ENCODE data around the gene N4BP2. TPM values are rescaled to one million over a fixed set of nuclear protein-coding genes. Genes with fewer than 3 reads are reported as not detected.
"Not testable (repeated sequence)": the region's sequence is repeated elsewhere in the genome, so short reads cannot be mapped to it uniquely, and the experiment has no call there.

Gene N4BP2
- total and polyA plus RNA-seq, 7 experiments from 2014 or later, result 12.9 to 37.2 (median 19.4) TPM

DNA sequence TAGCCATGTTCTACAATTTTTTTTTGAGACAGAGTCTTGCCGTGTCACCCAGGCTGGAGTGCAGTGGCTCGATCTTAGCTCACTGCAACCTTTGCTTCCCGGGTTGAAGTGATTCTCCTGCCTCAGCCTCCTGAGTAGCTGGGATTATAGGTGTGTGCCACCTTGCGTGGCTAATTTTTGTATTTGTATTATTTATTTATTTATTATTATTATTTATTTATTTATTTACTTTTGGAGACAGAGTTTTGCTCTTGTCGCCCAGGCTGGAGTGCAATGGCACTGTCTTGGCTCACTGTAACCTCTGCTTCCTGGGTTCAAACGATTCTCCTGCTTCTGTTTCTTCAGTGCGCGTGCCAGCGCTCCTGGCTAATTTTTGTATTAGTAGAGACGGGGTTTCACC is 36.8 kb downstream of the N4BP2 start:
- H3K27me3 ChIP-seq (ENCODE audit: control insufficient read depth in 2 of 2, insufficient read depth in 2 of 2, low read length in 2 of 2); POLR2A ChIA-PET; H3K27ac ChIP-seq (ENCODE audit: low read depth, low read length); H3K4me3 ChIP-seq (ENCODE audit: low read length); H3K9me3 Mint-ChIP-seq; H3K4me1 ChIP-seq (ENCODE audit: control insufficient read depth in 2 of 2, insufficient read depth in 2 of 2, low read length in 2 of 2); H3K27me3 Mint-ChIP-seq; ATAC-seq; H3K27ac Mint-ChIP-seq; H3K36me3 ChIP-seq (ENCODE audit: control insufficient read depth in 2 of 3, insufficient read depth in 3 of 3, low read length in 3 of 3); intact Hi-C loops (cut with micrococcal nuclease); H3K4me3 Mint-ChIP-seq; DNase-seq; CTCF ChIA-PET; H3K9me3 ChIP-seq (ENCODE audit: control insufficient read depth in 2 of 3, low read length in 3 of 3): not testable (repeated sequence)
- Mint-ChIP-seq H3K4me1 (peaks cover 0 to 20% (median 10%) of the 10 kb centered on the region in 7 donors), H3K36me3 (peaks cover 5 to 31% (median 13%) of the 10 kb centered on the region in 5 donors)

GRCh38 chr4:40099010-40099409 is 42.4 kb downstream of the N4BP2 start:
- POLR2A ChIA-PET, result no interaction called here
- no peaks in the 10 kb centered on the region for H3K4me1 ChIP-seq (ENCODE audit: control insufficient read depth in 2 of 2, insufficient read depth in 2 of 2, low read length in 2 of 2)
- no peak overlapping the region for H3K4me3 Mint-ChIP-seq
- no peak overlapping the region for H3K27ac ChIP-seq (ENCODE audit: low read depth, low read length)
- no peaks in the 10 kb centered on the region for H3K27me3 ChIP-seq (ENCODE audit: control insufficient read depth in 2 of 2, insufficient read depth in 2 of 2, low read length in 2 of 2)
- no peak for DNase-seq
- H3K27ac Mint-ChIP-seq, result no peak overlapping the region
- H3K27me3 Mint-ChIP-seq, result no peaks in the 10 kb centered on the region
- H3K4me1 Mint-ChIP-seq, result peaks cover 0 to 17% (median 8%) of the 10 kb centered on the region in 7 donors
- H3K36me3 ChIP-seq (ENCODE audit: control insufficient read depth in 2 of 3, insufficient read depth in 3 of 3, low read length in 3 of 3), result peaks cover 0 to 13% (median 3%) of the 10 kb centered on the region in 3 experiments
- H3K9me3 Mint-ChIP-seq, result peaks cover 0 to 3% (median 0%) of the 10 kb centered on the region in 11 donors
- no peaks in the 10 kb centered on the region for H3K9me3 ChIP-seq (ENCODE audit: control insufficient read depth in 2 of 3, low read length in 3 of 3)
- ATAC-seq, result no peak
- CTCF ChIA-PET, result no interaction called here
- peaks cover 14 to 25% (median 22%) of the 10 kb centered on the region in 5 donors for H3K36me3 Mint-ChIP-seq
- intact Hi-C loops (cut with micrococcal nuclease), result no loop called here
- no peak overlapping the region for H3K4me3 ChIP-seq (ENCODE audit: low read length)

- H3K4me3 Mint-ChIP-seq; H3K9me3 Mint-ChIP-seq; H3K4me3 ChIP-seq (ENCODE audit: low read length); H3K4me1 ChIP-seq (ENCODE audit: control insufficient read depth in 2 of 2, insufficient read depth in 2 of 2, low read length in 2 of 2); ATAC-seq; H3K27ac Mint-ChIP-seq; POLR2A ChIA-PET; DNase-seq; intact Hi-C loops (cut with micrococcal nuclease); H3K27me3 ChIP-seq (ENCODE audit: control insufficient read depth in 2 of 2, insufficient read depth in 2 of 2, low read length in 2 of 2); H3K27ac ChIP-seq (ENCODE audit: low read depth, low read length); CTCF ChIA-PET; H3K27me3 Mint-ChIP-seq; H3K9me3 ChIP-seq (ENCODE audit: control insufficient read depth in 2 of 3, low read length in 3 of 3): not testable (repeated sequence)
- Mint-ChIP-seq H3K36me3 (peaks cover 15 to 52% (median 26%) of the 10 kb centered on the region in 5 donors), H3K4me1 (peaks cover 0 to 16% (median 7%) of the 10 kb centered on the region in 7 donors)
- H3K36me3 ChIP-seq (ENCODE audit: control insufficient read depth in 2 of 3, insufficient read depth in 3 of 3, low read length in 3 of 3), result peaks cover 0 to 19% (median 3%) of the 10 kb centered on the region in 3 experiments
These were observed 50.5 kb downstream of the N4BP2 start for GRCh38 chr4:40107150-40107549.

DNA sequence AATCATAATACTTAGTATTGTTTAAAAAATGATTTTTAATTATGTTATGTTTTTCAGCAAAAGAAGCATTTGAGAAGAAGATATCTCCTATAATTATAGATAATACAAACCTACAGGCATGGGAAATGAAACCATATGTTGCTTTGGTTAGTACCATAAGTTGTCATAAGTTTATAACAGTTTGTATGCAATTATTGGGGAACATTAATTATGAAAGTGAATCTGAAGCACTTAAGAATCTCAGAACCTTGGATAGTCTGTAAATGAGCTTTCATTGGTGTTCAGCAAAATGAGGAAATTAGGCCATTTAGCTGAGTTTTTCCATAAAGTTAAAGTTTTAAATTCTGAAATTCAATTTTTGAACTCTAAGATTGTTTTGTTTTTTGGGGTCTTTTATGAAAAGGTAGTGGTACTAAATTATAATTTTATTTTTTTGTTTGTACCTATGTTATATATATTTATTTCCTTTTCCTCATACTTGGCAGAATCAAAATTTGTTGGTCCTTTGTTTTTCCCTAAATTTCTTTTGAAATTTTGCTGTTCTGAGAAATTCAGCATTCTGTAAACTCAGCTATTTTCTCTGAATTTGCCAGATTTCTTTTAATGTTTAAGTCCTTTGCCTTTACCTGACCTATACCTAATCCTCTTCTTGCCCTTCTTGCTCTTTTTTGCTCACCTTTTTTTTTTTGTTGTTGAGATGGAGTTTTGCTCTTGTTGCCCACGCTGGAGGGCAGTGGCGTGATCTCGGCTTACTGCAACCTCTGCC is 55.6 kb downstream of the N4BP2 start:
- no peak overlapping the region for H3K27ac ChIP-seq (ENCODE audit: low read depth, low read length)
- no peak for ATAC-seq

DNA sequence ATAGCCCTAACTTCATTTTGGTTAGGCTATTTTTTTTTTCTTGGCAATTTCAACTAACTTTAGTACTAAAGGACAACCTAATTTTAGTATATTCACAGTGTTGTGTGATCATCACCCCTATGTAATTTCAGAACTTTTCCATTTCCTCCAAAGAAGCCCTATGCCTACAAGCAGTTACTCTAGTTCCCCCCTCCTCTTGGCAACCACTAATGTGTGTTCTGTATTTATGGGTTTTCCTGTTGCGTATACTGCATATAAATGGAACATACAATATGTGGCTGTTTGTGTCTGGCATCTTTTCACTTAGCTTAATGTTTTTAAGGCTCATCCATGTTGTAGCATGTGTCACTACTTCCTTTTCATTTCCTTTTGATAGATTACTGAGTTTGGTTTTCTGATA is 57.6 kb downstream of the N4BP2 start:
- ChIA-PET CTCF (no interaction called here), POLR2A (no interaction called here)
- H3K4me1 Mint-ChIP-seq, result peaks cover 0 to 12% (median 7%) of the 10 kb centered on the region in 7 donors
- H3K27me3 ChIP-seq (ENCODE audit: control insufficient read depth in 2 of 2, insufficient read depth in 2 of 2, low read length in 2 of 2), result no peaks in the 10 kb centered on the region
- H3K27ac Mint-ChIP-seq, result peak overlapping the region in 1 of 9 donors; percentile 18
- no peak overlapping the region for H3K4me3 ChIP-seq (ENCODE audit: low read length)
- peaks cover 0 to 3% of the 10 kb centered on the region in 2 donors for H3K4me1 ChIP-seq (ENCODE audit: control insufficient read depth in 2 of 2, insufficient read depth in 2 of 2, low read length in 2 of 2)
- ATAC-seq (no peak), DNase-seq (no peak)
- intact Hi-C loops (cut with micrococcal nuclease), result no loop called here
- H3K36me3 ChIP-seq (ENCODE audit: control insufficient read depth in 2 of 3, insufficient read depth in 3 of 3, low read length in 3 of 3), result peaks cover 0 to 6% (median 0%) of the 10 kb centered on the region in 3 experiments
- no peaks in the 10 kb centered on the region for H3K9me3 Mint-ChIP-seq
- no peaks in the 10 kb centered on the region for H3K27me3 Mint-ChIP-seq
- no peaks in the 10 kb centered on the region for H3K9me3 ChIP-seq (ENCODE audit: control insufficient read depth in 2 of 3, low read length in 3 of 3)
- no peak overlapping the region for H3K4me3 Mint-ChIP-seq
- H3K36me3 Mint-ChIP-seq, result peaks cover 0 to 44% (median 20%) of the 10 kb centered on the region in 5 donors
- H3K27ac ChIP-seq (ENCODE audit: low read depth, low read length), result no peak overlapping the region

More for the DNA sequence above, 55.6 kb downstream of the N4BP2 start:
- Mint-ChIP-seq H3K4me3 (no peak overlapping the region), H3K27ac (peak overlapping the region in 3 of 9 donors; percentile 17 to 59 (median 26)), H3K27me3 (no peaks in the 10 kb centered on the region), H3K4me1 (peaks cover 0 to 4% (median 0%) of the 10 kb centered on the region in 7 donors), H3K36me3 (peaks cover 0 to 44% (median 23%) of the 10 kb centered on the region in 5 donors), H3K9me3 (no peaks in the 10 kb centered on the region)
- CTCF ChIA-PET, result interaction anchor here (0.5 kb wide), 1 partner anchor 8 kb away, joined by 4 read pairs; no protein-coding TSS in a partner anchor
- POLR2A ChIA-PET, result interaction anchor here (0.6 kb wide), 1 partner anchor 1224 kb away, joined by 3 read pairs; no protein-coding TSS in a partner anchor
- Histone ChIP-seq H3K4me1 (ENCODE audit: control insufficient read depth in 2 of 2, insufficient read depth in 2 of 2, low read length in 2 of 2) (no peaks in the 10 kb centered on the region), H3K36me3 (ENCODE audit: control insufficient read depth in 2 of 3, insufficient read depth in 3 of 3, low read length in 3 of 3) (peaks cover 0 to 8% (median 0%) of the 10 kb centered on the region in 3 experiments), H3K4me3 (ENCODE audit: low read length) (no peak overlapping the region), H3K27me3 (ENCODE audit: control insufficient read depth in 2 of 2, insufficient read depth in 2 of 2, low read length in 2 of 2) (no peaks in the 10 kb centered on the region), H3K9me3 (ENCODE audit: control insufficient read depth in 2 of 3, low read length in 3 of 3) (no peaks in the 10 kb centered on the region)
- intact Hi-C loops (cut with micrococcal nuclease), result no loop called here
- no peak for DNase-seq

- Histone ChIP-seq H3K27ac (ENCODE audit: low read depth, low read length) (peak overlapping the region; percentile 8), H3K9me3 (ENCODE audit: control insufficient read depth in 2 of 3, low read length in 3 of 3) (no peaks in the 10 kb centered on the region), H3K27me3 (ENCODE audit: control insufficient read depth in 2 of 2, insufficient read depth in 2 of 2, low read length in 2 of 2) (no peaks in the 10 kb centered on the region), H3K4me1 (ENCODE audit: control insufficient read depth in 2 of 2, insufficient read depth in 2 of 2, low read length in 2 of 2) (peaks cover 0 to 9% of the 10 kb centered on the region in 2 donors), H3K4me3 (ENCODE audit: low read length) (no peak overlapping the region), H3K36me3 (ENCODE audit: control insufficient read depth in 2 of 3, insufficient read depth in 3 of 3, low read length in 3 of 3) (peaks cover 0 to 3% (median 0%) of the 10 kb centered on the region in 3 experiments)
- intact Hi-C loops (cut with micrococcal nuclease), result no loop called here
- CTCF ChIA-PET, result interaction anchor here (1.3 kb wide), 1 partner anchor 207 kb away, joined by 3 read pairs; no protein-coding TSS in a partner anchor
- no peaks in the 10 kb centered on the region for H3K9me3 Mint-ChIP-seq
- ATAC-seq (no peak), DNase-seq (no peak)
- H3K27ac Mint-ChIP-seq, result peak overlapping the region in 7 of 9 donors; percentile 10 to 56 (median 43)
- H3K36me3 Mint-ChIP-seq, result peaks cover 0 to 28% (median 13%) of the 10 kb centered on the region in 5 donors
- no peaks in the 10 kb centered on the region for H3K27me3 Mint-ChIP-seq
- POLR2A ChIA-PET, result no interaction called here
- H3K4me1 Mint-ChIP-seq, result peaks cover 2 to 52% (median 37%) of the 10 kb centered on the region in 7 donors
- H3K4me3 Mint-ChIP-seq, result no peak overlapping the region
These were observed 62.2 kb downstream of the N4BP2 start for GRCh38 chr4:40118861-40119260.
